Pancreas (tissue), 10 donors: ENCODE data around the gene PKM. TPM values are rescaled to one million over a fixed set of nuclear protein-coding genes. Genes with fewer than 3 reads are reported as not detected.

ENCODE experiments used
- ATAC-seq, 4 donors: fragments of 200-7000 bp; cut with Tn5 transposase; one replicate each; pipeline versions ENCODE4 v1.8.0 to v1.9.1; 2020; ENCODE audit warnings: mild to moderate bottlenecking in 4 of 4, moderate library complexity in 4 of 4
- DNase-seq, 6 donors: peaks; one replicate each; pipeline ENCODE4 v3.0.0-alpha.2; 2020
- FAIRE-seq: peaks from 2 replicates; lab custom pipeline; 2012; peaks lifted over from hg19 to GRCh38; lab: Jason Lieb, UNC
- H3K27ac ChIP-seq, 4 donors: fragments of 200-600 bp; sonication (generic); 1 replicate in 3 of 4; 2 replicates in 1 of 4; pipeline versions ENCODE4 v1.5.0 to v1.8.0; 2020
- H3K27me3 ChIP-seq, 4 donors: fragments of 200-600 bp; one replicate each; pipeline ENCODE4 v1.8.0; 2021
- H3K36me3 ChIP-seq, 3 donors: fragments of 200-600 bp; sonication (generic) in 1 of 3; one replicate each; pipeline versions ENCODE4 v1.5.0 to v1.8.0; 2020 to 2021
- H3K4me1 ChIP-seq, 3 donors: fragments of 200-600 bp; one replicate each; pipeline ENCODE4 v1.8.0; 2021
- H3K4me3 ChIP-seq, 4 donors: fragments of 200-600 bp; sonication (generic) in 2 of 4; one replicate each; pipeline versions ENCODE4 v1.5.0 to v1.8.0; 2020 to 2021
- H3K9me3 ChIP-seq, 4 donors: fragments of 200-600 bp; one replicate each; pipeline ENCODE4 v1.8.0; 2021
- CTCF ChIP-seq, 4 donors: fragments of 200-600 bp; sonication (generic) in 3 of 4; IDR thresholded peaks; one replicate each; pipeline versions ENCODE4 v1.5.0 to v1.8.0; 2021; ENCODE audit warnings: antibody characterized with exemption in 4 of 4
- WGBS, 2 donors: extraction: QIAGEN DNeasy Blood & Tissue Kit; methylation state at CpG; one replicate each; pipeline ENCODE4 v1.1.7; 2013; 5-methylcytosine and 5-hydroxymethylcytosine counted together
- intact Hi-C, 3 donors: fragments of 100-400 bp; cut with DNase I; formaldehyde crosslinking; loops; one replicate each; pipeline versions ENCODE4 v1.11.1 to v1.14.2; 2022
- polyA plus RNA-seq, 2 donors: library from polyadenylated mRNA; stranded (reverse); fragments of 200-250 nt; gene quantifications; one replicate each; pipeline ENCODE4 v1.2.3, GENCODE V29; 2013
- total RNA-seq, 6 donors: library from RNA; stranded (reverse); fragmentation: NEBNext Ultra II Directional in 4 of 6; extraction: Animal tissue kit (Norgen Biotek cat#: 25700) in 4 of 6; gene quantifications; one replicate each; pipeline versions ENCODE4 v1.2.1 to v1.2.4, GENCODE V29; 2021 to 2023
- donor health status: healthy with polysubstance abuse.
- donor health status: DM: no; HTN: no; CAD: no; lungs with moderate emphysema.
- donor health status: DM: no; HTN: no; CAD: no.
- donor health status: control.
- donor health status: control.
- donor health status: Bipolar disorder and iron deficiency.
- donor health status: DM: yes; HTN: yes; CAD: no.
- donor health status: DM: no; HTN: no; CAD: no.
- donor health status: DM: no; HTN: no; CAD: no.
- donor health status: DM: yes; HTN: yes; CAD: no.

Gene PKM
- total and polyA plus RNA-seq, 8 donors, result 61.8 to 219 (median 110) TPM

- Histone ChIP-seq H3K4me1 (peaks cover 7 to 33% (median 19%) of the 10 kb centered on the region in 3 donors), H3K27ac (peak overlapping the region; percentile 81 to 95 (median 84)), H3K9me3 (no peaks in the 10 kb centered on the region), H3K4me3 (peak overlapping the region; percentile 76 to 83 (median 81)), H3K27me3 (no peaks in the 10 kb centered on the region), H3K36me3 (no peaks in the 10 kb centered on the region)
- intact Hi-C loops, result no loop called here
- no peak for FAIRE-seq
- peak; percentile 78 to 90 (median 86) for DNase-seq
- 0% methylated on average over 69 to 79 of the region's 79 CpGs for WGBS, 2 donors
- peak; percentile 56 to 70 (median 65) for ATAC-seq
- no peak for TF ChIP-seq CTCF (IDR thresholded peaks at IDR 0.05)
Observed at GRCh38 chr15:72230197-72231065, 559 bp downstream of the PKM start.

GRCh38 chr15:72229947-72230196, 1.1 kb downstream of the PKM start:
- Histone ChIP-seq H3K27me3 (no peaks in the 10 kb centered on the region), H3K4me3 (peak overlapping the region; percentile 76 to 83 (median 81)), H3K27ac (peak overlapping the region; percentile 81 to 95 (median 84)), H3K36me3 (no peaks in the 10 kb centered on the region), H3K9me3 (no peaks in the 10 kb centered on the region), H3K4me1 (peaks cover 7 to 33% (median 19%) of the 10 kb centered on the region in 3 donors)
- WGBS, 2 donors, result 0 to 3% methylated on average over 18 to 29 of the region's 29 CpGs
- no peak for TF ChIP-seq CTCF (IDR thresholded peaks at IDR 0.05)
- intact Hi-C loops, result no loop called here
- no peak for FAIRE-seq
- peak in 1 of 6 donors; percentile 26 for DNase-seq
- peak in 3 of 4 donors; percentile 1 for ATAC-seq

DNA sequence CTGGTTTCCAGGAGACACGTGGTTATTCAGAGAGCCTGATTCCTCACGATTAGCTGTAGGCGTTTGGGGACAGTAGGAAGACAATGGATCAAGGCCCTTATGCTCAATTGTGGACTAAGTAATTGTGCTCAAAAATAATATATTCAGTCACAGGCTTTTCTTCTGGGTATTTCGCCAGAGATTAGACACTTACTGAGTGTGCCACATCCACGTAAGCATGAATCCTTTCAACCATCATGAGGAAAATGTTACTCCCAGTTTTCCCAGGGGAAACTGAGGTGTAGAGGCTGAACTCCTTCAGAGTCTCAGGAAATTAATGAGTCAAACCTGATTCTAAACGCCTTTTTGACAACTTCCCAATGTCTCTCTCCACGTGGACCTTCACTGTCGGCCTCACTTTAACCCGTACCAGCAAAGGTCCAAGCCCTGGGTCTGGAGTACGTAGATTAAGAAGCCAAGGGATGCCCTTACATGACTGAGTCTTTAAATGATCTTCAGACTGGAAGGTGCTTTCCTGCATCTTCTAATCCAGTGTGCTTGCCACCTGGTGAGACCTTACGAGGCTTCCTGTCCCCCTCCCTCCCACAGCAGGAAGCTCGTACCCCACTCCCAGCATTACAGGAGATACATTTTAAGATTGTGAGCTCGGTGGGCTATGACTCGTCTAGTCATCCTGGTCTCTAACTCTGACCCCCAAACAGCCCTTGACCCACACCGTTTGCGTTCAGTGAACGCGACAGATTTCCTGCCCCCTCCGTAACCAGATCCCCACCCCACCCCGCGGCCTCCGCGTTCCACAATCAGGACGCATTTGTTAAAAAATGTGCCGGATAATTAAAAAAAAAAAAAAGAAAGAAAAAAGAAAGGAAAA, 1.7 kb downstream of the PKM start:
- 17 to 19% methylated on average over 25 of the region's 25 CpGs for WGBS, 2 donors
- Histone ChIP-seq H3K9me3 (no peaks in the 10 kb centered on the region), H3K4me1 (peaks cover 7 to 33% (median 19%) of the 10 kb centered on the region in 3 donors), H3K27ac (peak overlapping the region; percentile 81 to 95 (median 84)), H3K4me3 (peak overlapping the region; percentile 76 to 83 (median 81)), H3K36me3 (no peaks in the 10 kb centered on the region), H3K27me3 (no peaks in the 10 kb centered on the region)
- TF ChIP-seq CTCF (IDR thresholded peaks at IDR 0.05), result no peak
- no peak for ATAC-seq
- intact Hi-C loops, result no loop called here
- FAIRE-seq, result no peak
- DNase-seq, result no peak

DNA sequence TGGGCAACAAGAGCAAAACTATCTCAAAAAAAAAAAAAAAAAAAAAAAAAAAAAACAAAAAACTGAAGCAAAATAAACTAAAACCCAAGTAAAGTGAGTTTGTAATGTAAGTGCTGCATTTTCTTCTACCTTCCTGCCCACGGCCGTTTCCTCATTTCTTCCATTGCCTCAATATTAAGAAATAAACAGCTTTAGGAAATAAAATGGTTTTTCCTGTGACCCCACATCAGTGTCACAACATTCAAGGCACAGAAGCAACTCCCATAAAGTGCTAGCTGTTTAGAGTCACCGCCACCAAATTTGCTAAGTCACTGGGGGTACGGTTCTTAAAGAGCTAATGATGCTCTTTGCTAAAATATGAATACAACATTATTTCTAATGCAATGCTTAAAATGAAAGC, 3.3 kb downstream of the PKM start:
- DNase-seq (no peak), ATAC-seq (no peak), FAIRE-seq (no peak)
- intact Hi-C loops, result no loop called here
- Histone ChIP-seq H3K9me3 (no peaks in the 10 kb centered on the region), H3K27ac (peak overlapping the region in 2 of 4 donors; percentile 31 to 95), H3K36me3 (no peaks in the 10 kb centered on the region), H3K27me3 (no peaks in the 10 kb centered on the region), H3K4me1 (peaks cover 5 to 30% (median 18%) of the 10 kb centered on the region in 3 donors), H3K4me3 (peak overlapping the region in 1 of 4 donors; percentile 82)
- no peak for TF ChIP-seq CTCF (IDR thresholded peaks at IDR 0.05)
- WGBS, 2 donors, result 87 to 89% methylated on average over 4 of the region's 4 CpGs
